Measurements from ENCODE around the gene PLET1. TPM values are rescaled to one million over a fixed set of nuclear protein-coding genes. Genes with fewer than 3 reads are reported as not detected.
A peak's percentile ranks its signal among the peaks of the same experiment; 100 is the strongest.

PLET1 gene
- total RNA-seq, 3 donors from 2014 or later (not counting 1 experiment from before 2014, with no cell fraction given), result not detected

- intact Hi-C loops (cut with micrococcal nuclease), result no loop called here
- Mint-ChIP-seq H3K27me3 (ENCODE audit: low read depth in 2 of 2) (peaks cover 4 to 6% of the 10 kb centered on the region in 2 donors), H3K9me3 (no peaks in the 10 kb centered on the region), H3K4me1 (peaks cover 19 to 24% of the 10 kb centered on the region in 2 donors), H3K27ac (peak overlapping the region in 1 of 2 donors; percentile 80), H3K36me3 (peaks cover 7% of the 10 kb centered on the region), H3K4me3 (peak overlapping the region; percentile 49)
- no peaks in the 10 kb centered on the region for H3K9me3 ChIP-seq (ENCODE audit: control insufficient read depth, insufficient read depth, low read length)
- no peak overlapping the region for H3K27ac ChIP-seq (ENCODE audit: low read length)
- H3K4me3 ChIP-seq (ENCODE audit: low read length), result no peak overlapping the region
- TF ChIP-seq, protein P1, sequence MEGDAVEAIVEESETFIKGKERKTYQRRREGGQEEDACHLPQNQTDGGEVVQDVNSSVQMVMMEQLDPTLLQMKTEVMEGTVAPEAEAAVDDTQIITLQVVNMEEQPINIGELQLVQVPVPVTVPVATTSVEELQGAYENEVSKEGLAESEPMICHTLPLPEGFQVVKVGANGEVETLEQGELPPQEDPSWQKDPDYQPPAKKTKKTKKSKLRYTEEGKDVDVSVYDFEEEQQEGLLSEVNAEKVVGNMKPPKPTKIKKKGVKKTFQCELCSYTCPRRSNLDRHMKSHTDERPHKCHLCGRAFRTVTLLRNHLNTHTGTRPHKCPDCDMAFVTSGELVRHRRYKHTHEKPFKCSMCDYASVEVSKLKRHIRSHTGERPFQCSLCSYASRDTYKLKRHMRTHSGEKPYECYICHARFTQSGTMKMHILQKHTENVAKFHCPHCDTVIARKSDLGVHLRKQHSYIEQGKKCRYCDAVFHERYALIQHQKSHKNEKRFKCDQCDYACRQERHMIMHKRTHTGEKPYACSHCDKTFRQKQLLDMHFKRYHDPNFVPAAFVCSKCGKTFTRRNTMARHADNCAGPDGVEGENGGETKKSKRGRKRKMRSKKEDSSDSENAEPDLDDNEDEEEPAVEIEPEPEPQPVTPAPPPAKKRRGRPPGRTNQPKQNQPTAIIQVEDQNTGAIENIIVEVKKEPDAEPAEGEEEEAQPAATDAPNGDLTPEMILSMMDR (IDR thresholded peaks at IDR 0.05), result no peak
- DNase-seq (no peak), ATAC-seq (no peak)
- H3K27me3 ChIP-seq (ENCODE audit: control insufficient read depth, insufficient read depth, low read length), result no peaks in the 10 kb centered on the region
- H3K4me1 ChIP-seq (ENCODE audit: control insufficient read depth, insufficient read depth, low read length), result peaks cover 16% of the 10 kb centered on the region
- H3K36me3 ChIP-seq (ENCODE audit: control insufficient read depth, insufficient read depth, low read length), result no peaks in the 10 kb centered on the region
Measured at GRCh38 chr11:112292785-112293407, 32.2 kb upstream of the PLET1 start.

GRCh38 chr11:112292188-112292587 is 31.5 kb upstream of the PLET1 start:
- peaks cover 11% of the 10 kb centered on the region for H3K4me1 ChIP-seq (ENCODE audit: control insufficient read depth, insufficient read depth, low read length)
- Mint-ChIP-seq H3K27ac (peak overlapping the region in 1 of 2 donors; percentile 73), H3K9me3 (no peaks in the 10 kb centered on the region), H3K4me3 (peak overlapping the region; percentile 49), H3K27me3 (ENCODE audit: low read depth in 2 of 2) (peaks cover 4 to 6% of the 10 kb centered on the region in 2 donors), H3K36me3 (peaks cover 7% of the 10 kb centered on the region), H3K4me1 (peaks cover 14 to 17% of the 10 kb centered on the region in 2 donors)
- no peaks in the 10 kb centered on the region for H3K36me3 ChIP-seq (ENCODE audit: control insufficient read depth, insufficient read depth, low read length)
- no peaks in the 10 kb centered on the region for H3K27me3 ChIP-seq (ENCODE audit: control insufficient read depth, insufficient read depth, low read length)
- DNase-seq (no peak), ATAC-seq (no peak)
- H3K27ac ChIP-seq (ENCODE audit: low read length), result no peak overlapping the region
- H3K4me3 ChIP-seq (ENCODE audit: low read length), result no peak overlapping the region
- TF ChIP-seq, protein P1 (IDR thresholded peaks at IDR 0.05), result no peak
- intact Hi-C loops (cut with micrococcal nuclease), result no loop called here
- H3K9me3 ChIP-seq (ENCODE audit: control insufficient read depth, insufficient read depth, low read length), result no peaks in the 10 kb centered on the region

GRCh38 chr11:112291191-112291590 is 30.5 kb upstream of the PLET1 start:
- Mint-ChIP-seq H3K27me3 (ENCODE audit: low read depth in 2 of 2) (peaks cover 4 to 6% of the 10 kb centered on the region in 2 donors), H3K4me1 (peaks cover 12 to 13% of the 10 kb centered on the region in 2 donors), H3K27ac (peak overlapping the region in 1 of 2 donors; percentile 73), H3K4me3 (no peak overlapping the region), H3K36me3 (peaks cover 7% of the 10 kb centered on the region), H3K9me3 (no peaks in the 10 kb centered on the region)
- Histone ChIP-seq H3K27ac (ENCODE audit: low read length) (no peak overlapping the region), H3K4me3 (ENCODE audit: low read length) (no peak overlapping the region), H3K9me3 (ENCODE audit: control insufficient read depth, insufficient read depth, low read length) (no peaks in the 10 kb centered on the region), H3K4me1 (ENCODE audit: control insufficient read depth, insufficient read depth, low read length) (peaks cover 11% of the 10 kb centered on the region), H3K36me3 (ENCODE audit: control insufficient read depth, insufficient read depth, low read length) (no peaks in the 10 kb centered on the region), H3K27me3 (ENCODE audit: control insufficient read depth, insufficient read depth, low read length) (no peaks in the 10 kb centered on the region)
- WGBS (ENCODE audit: insufficient coverage), result 96% methylated on average over 6 of the region's 6 CpGs
- intact Hi-C loops (cut with micrococcal nuclease), result no loop called here
- TF ChIP-seq, protein P1 (IDR thresholded peaks at IDR 0.05), result no peak
- no peak for ATAC-seq
- no peak for DNase-seq

GRCh38 chr11:112290493-112290850 is 29.8 kb upstream of the PLET1 start:
- H3K36me3 Mint-ChIP-seq, result peaks cover 7% of the 10 kb centered on the region
- intact Hi-C loops (cut with micrococcal nuclease), result loop anchor here (1.0 kb wide), 1 partner anchor 164 kb away; no protein-coding TSS in a partner anchor
- Histone ChIP-seq H3K36me3 (ENCODE audit: control insufficient read depth, insufficient read depth, low read length) (no peaks in the 10 kb centered on the region), H3K4me3 (ENCODE audit: low read length) (peak overlapping the region; percentile 36), H3K4me1 (ENCODE audit: control insufficient read depth, insufficient read depth, low read length) (peaks cover 11% of the 10 kb centered on the region), H3K27me3 (ENCODE audit: control insufficient read depth, insufficient read depth, low read length) (no peaks in the 10 kb centered on the region), H3K27ac (ENCODE audit: low read length) (no peak overlapping the region), H3K9me3 (ENCODE audit: control insufficient read depth, insufficient read depth, low read length) (no peaks in the 10 kb centered on the region)
- H3K4me3 Mint-ChIP-seq, result peak overlapping the region; percentile 73
- peaks cover 12 to 13% of the 10 kb centered on the region in 2 donors for H3K4me1 Mint-ChIP-seq
- DNase-seq (no peak), ATAC-seq (no peak)
- H3K27ac Mint-ChIP-seq, result peak overlapping the region in 1 of 2 donors; percentile 38
- TF ChIP-seq, protein P1 (IDR thresholded peaks at IDR 0.05), result no peak
- peaks cover 4 to 6% of the 10 kb centered on the region in 2 donors for H3K27me3 Mint-ChIP-seq (ENCODE audit: low read depth in 2 of 2)
- no peaks in the 10 kb centered on the region for H3K9me3 Mint-ChIP-seq
- 41% methylated on average over 3 of the region's 4 CpGs for WGBS (ENCODE audit: insufficient coverage)
